ENCODE measurements around the gene HPSE2. TPM values are rescaled to one million over a fixed set of nuclear protein-coding genes. Genes with fewer than 3 reads are reported as not detected.

The HPSE2 gene
- total RNA-seq, 4 donors from 2014 or later, result not detected

DNA sequence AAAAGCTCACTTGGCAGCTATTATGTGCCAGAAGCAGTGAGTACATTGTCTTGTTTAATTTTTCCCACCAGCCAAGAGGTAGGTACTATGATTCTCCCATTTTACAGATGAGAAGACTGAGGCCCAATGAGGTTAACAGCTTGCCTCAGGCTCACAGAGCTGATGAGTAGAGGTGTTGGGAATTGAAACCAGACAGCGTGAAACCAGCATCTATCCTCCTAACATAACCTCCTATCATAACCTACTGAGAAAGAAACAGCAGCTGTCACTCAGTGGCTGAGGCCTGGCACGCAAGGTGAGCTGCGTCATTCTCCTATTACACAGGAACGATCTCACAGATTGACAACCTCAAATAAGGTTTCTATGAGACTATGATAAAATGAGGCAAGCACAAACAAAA lies 826.9 kb downstream of the HPSE2 start:
- no peak overlapping the region for H3K4me3 ChIP-seq (replicated peaks in 1 of 3)
- intact Hi-C loops (cut with DNase I), result no loop called here
- H3K4me1 ChIP-seq, result peaks cover 0 to 27% of the 10 kb centered on the region in 2 donors
- H3K9me3 ChIP-seq, result no peaks in the 10 kb centered on the region
- 92 to 96% methylated on average over 4 of the region's 4 CpGs for WGBS, 2 donors
- no peaks in the 10 kb centered on the region for H3K36me3 ChIP-seq
- TF ChIP-seq, protein P1, sequence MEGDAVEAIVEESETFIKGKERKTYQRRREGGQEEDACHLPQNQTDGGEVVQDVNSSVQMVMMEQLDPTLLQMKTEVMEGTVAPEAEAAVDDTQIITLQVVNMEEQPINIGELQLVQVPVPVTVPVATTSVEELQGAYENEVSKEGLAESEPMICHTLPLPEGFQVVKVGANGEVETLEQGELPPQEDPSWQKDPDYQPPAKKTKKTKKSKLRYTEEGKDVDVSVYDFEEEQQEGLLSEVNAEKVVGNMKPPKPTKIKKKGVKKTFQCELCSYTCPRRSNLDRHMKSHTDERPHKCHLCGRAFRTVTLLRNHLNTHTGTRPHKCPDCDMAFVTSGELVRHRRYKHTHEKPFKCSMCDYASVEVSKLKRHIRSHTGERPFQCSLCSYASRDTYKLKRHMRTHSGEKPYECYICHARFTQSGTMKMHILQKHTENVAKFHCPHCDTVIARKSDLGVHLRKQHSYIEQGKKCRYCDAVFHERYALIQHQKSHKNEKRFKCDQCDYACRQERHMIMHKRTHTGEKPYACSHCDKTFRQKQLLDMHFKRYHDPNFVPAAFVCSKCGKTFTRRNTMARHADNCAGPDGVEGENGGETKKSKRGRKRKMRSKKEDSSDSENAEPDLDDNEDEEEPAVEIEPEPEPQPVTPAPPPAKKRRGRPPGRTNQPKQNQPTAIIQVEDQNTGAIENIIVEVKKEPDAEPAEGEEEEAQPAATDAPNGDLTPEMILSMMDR (IDR thresholded peaks at IDR 0.05), result no peak
- no peak for TF ChIP-seq POLR2A (IDR thresholded peaks at IDR 0.05)
- H3K27me3 ChIP-seq, result no peaks in the 10 kb centered on the region
- no peak for DNase-seq
- H3K27ac ChIP-seq, result no peak overlapping the region

DNA sequence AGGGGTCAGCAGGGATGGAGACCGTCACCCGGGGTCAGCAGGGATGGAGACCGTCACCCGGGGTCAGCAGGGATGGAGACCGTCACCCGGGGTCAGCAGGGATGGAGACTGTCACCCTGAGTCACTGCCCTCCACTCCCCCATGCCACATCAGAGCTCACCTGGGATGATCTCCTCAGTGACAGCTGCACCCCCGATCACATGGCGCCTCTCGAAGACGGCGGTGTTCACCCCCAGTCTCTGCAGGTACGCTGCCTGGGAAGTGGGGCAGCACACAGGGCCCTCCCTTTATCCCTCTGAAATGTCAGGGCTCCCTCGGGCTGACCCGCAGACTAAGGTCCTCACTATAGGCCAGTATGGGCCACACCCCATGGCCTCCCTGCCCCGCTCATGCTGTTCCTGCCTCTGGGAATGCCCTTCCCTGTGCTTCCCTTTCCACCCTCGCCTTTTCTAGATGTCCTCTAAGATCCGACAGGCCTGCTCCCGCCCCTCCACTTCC lies 827.9 kb downstream of the HPSE2 start:
- Histone ChIP-seq H3K9me3 (no peaks in the 10 kb centered on the region), H3K27ac (no peak overlapping the region), H3K4me3 (replicated peaks in 1 of 3) (no peak overlapping the region), H3K27me3 (no peaks in the 10 kb centered on the region), H3K36me3 (no peaks in the 10 kb centered on the region), H3K4me1 (peaks cover 0 to 27% of the 10 kb centered on the region in 2 donors)
- 97% methylated on average over 11 to 18 of the region's 18 CpGs for WGBS, 2 donors
- TF ChIP-seq, protein P1 (IDR thresholded peaks at IDR 0.05), result no peak
- no peak for TF ChIP-seq POLR2A (IDR thresholded peaks at IDR 0.05)
- intact Hi-C loops (cut with DNase I), result no loop called here
- DNase-seq, result no peak

Small RNAs within 50 kb of the gene (microRNA-seq; reads per million reads assigned to microRNA genes)
- not detected for gene MIR4685
- gene MIR6507, result not detected

Small RNAs within 50 kb of the gene (small RNA-seq; reads per million reads assigned to genes)
- not detected for gene MIR4685
- not detected for gene MIR6507

Other genes with a start within 250 kb of the HPSE2 start
- under 1 TPM; 0.27 to 0.67 (median 0.50) TPM for gene CNNM1, start 93.5 kb upstream of the HPSE2 start, total RNA-seq
- 10 to 100 TPM; 19.3 to 57.3 (median 36.7) TPM for gene GOT1, start 194.8 kb upstream of the HPSE2 start, total RNA-seq